HG03280 (cell line): ENCODE results near the gene PCDH1.

ENCODE experiments used
- ATAC-seq: cut with Tn5 transposase; IDR thresholded peaks from one replicate; pipeline ENCODE4 v1.9.1; 2021; ENCODE audit warnings: mild to moderate bottlenecking, moderate library complexity; ENCODE audit not compliant: unreplicated experiment

The PCDH1 gene

GRCh38 chr5:141857226-141857625 lies 21.0 kb downstream of the PCDH1 start:
- ATAC-seq: no peak

DNA sequence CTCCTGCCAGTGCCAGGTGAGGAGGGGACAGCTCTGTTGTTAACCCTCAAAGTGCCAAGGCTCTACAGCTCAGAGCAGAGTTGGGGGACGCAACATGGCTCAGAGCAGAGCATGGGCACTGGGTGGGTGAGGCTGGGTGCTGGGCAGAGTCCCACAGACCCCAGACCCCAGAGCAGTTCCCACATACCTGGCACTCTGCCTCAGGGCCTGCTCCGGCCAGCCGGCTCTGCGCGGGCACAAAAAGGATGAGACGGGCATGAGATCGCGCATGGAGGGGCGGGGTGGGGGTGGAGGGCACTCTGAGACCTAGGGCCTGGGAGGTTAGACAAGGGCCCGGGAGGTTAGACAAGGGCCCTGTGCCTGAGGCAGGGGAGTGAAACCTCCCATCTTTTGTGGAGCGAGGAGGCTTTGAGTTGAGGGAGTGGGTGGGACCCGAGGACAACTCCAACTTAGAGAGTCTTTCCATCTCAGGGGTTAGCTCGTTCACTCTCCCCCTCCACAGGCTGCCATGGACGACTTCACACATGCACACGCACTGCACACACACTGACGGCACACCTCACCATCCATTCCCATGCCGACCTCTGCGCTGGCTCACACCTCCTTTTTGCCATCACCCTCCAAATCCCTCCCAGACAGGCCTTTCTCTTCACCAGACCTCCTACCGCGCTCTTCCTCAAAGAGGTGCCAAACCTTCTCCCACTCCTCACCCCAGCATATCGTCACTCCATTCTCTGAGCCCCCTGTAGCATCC lies 22.0 kb downstream of the PCDH1 start:
- ATAC-seq: no peak

- no peak for ATAC-seq
Observed at GRCh38 chr5:141855265-141856036, 22.8 kb downstream of the PCDH1 start.

DNA sequence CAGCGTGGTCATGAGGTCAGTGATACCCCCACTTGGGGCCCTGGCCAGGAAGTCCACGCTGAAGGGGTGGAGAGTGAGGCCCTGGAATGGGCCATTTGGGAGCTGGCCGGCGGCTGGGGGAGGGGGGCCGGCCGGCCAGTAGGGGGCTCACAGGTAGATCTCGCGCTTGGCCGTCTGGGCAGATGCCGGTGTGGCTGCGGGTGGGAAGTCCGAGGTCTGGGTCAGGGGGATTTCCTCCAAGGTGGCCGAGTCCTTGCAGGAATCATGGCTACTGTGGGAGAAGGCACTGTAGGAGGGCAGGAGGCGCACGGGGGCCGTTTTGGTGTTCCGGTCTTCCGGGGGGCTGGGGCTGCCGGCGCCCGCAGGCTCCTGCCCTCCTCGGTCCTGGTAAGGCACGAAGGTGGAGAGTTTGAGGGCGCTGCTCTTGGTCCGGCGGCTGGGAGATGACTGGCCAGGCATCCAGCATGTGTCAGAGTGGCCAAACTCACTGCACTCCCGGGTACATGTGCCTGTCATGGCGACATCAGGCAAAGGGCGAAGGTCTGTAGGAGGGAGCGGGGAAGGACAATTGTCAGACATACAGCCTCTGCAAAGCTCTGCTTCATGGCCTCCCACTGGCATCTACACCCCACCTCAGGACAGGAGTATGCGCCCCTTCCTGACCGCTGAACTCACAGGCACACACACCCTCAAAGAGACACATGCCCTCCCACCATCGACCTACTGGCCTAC lies 24.1 kb downstream of the PCDH1 start:
- ATAC-seq: no peak

- no peak for ATAC-seq
Observed at GRCh38 chr5:141852448-141852847, 25.8 kb downstream of the PCDH1 start.

DNA sequence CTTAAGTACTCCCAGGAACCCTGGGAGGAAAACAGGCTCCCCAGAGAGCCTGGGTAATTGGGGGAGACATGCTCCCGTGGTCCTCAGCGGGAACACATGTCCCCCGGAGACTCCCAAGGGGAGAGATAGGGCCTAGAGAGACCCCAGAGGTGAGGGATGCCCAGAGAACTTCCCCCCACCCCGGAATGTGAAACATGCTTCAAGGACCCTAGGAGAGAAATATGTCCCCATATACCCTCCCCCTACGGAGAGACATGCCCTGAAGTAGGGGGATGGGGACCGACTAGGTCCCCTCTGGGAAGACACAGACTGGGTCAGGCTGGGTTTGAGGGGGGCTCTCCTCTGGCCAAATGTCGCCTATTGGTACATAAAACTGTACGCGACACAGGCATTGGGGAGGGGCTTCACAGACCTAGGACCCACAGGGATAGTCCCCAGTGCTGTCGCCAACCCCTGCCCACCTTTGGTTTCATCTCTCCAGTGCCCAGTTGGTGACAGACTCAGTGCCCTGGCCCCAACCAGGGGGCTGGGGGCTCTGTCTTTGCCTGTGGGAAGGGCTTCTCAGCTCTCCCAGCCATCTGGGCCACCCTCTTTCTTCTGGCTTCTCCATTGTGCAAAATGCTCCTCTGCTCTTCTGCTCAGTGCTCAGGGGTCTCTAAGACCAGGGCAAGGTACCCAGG lies 26.9 kb downstream of the PCDH1 start:
- ATAC-seq: no peak

DNA sequence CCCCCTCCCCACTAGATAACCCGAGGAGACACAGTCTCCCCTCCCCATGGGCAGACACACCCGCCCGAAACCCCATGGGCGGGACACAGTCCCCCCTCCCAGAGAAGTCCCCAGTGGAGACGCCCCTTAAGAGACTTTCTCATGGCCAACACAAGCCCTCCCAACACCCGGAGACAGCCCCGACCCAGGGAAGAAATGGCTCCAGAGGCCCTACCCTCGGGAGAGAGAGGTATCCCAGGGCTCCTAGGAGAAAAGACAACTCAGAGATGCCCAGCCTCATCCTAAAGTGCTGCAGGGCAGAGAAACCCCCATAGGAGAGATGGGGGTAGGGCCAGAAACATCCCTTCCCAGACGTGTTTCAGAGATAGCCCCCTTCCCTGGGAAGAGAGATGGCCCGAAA lies 27.4 kb downstream of the PCDH1 start:
- no peak for ATAC-seq

DNA sequence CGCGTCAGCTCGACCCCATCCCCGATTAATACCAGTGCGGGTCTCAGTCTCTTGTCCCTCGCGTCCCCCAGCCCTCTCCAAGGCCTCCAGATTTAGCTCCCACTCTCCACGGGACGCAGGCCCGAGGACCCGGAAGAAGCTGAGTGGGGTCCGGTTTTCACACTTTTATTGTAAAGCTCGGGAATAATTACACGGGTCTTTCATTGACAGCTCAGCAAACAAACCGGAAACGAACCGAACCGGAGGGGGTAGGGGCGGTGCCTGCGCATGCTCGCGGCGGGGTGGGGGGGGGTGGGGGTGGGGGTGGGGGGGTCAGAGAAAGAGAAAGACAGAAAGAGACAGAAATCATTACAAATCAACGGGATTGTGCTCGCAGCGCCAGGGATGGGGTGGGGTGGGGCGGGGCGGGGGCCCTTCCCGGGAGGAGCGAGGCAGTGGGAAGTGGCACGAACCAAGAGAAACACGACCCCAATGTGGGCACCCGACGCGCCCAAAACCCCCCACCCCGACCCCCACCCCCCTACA lies 27.9 kb downstream of the PCDH1 start:
- peak; percentile 15 for ATAC-seq

- ATAC-seq: peak; percentile 73
Observed at GRCh38 chr5:141849415-141850243, 28.6 kb downstream of the PCDH1 start.

- no peak for ATAC-seq
Observed at GRCh38 chr5:141848744-141849414, 29.3 kb downstream of the PCDH1 start.

- no peak for ATAC-seq
Observed at GRCh38 chr5:141846031-141846430, 32.2 kb downstream of the PCDH1 start.

DNA sequence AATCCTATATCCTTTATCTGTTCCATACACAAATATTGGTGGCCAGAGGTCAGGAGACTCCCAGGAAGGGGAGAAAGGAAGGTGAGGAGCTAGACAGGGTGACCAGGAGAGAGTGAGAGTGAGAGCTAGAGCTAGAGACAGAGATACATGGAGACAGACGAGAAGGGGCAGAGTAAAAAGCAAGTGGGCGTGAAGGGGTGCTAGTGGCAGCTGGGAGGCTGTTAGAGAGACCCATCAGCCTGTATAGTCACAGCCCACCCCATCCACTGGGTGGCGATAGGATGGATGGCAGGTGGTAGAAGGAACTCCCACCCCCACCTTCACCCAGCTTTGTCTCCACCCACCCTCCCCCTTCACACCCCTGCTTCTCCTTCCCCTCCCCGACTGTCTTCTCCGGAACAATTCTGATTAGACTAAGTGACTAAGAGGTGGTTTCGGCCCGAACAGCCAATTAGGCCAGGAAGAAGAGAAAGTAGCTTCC lies 32.8 kb downstream of the PCDH1 start:
- ATAC-seq: no peak

GRCh38 chr5:141844414-141845097 lies 33.7 kb downstream of the PCDH1 start:
- ATAC-seq: no peak

DNA sequence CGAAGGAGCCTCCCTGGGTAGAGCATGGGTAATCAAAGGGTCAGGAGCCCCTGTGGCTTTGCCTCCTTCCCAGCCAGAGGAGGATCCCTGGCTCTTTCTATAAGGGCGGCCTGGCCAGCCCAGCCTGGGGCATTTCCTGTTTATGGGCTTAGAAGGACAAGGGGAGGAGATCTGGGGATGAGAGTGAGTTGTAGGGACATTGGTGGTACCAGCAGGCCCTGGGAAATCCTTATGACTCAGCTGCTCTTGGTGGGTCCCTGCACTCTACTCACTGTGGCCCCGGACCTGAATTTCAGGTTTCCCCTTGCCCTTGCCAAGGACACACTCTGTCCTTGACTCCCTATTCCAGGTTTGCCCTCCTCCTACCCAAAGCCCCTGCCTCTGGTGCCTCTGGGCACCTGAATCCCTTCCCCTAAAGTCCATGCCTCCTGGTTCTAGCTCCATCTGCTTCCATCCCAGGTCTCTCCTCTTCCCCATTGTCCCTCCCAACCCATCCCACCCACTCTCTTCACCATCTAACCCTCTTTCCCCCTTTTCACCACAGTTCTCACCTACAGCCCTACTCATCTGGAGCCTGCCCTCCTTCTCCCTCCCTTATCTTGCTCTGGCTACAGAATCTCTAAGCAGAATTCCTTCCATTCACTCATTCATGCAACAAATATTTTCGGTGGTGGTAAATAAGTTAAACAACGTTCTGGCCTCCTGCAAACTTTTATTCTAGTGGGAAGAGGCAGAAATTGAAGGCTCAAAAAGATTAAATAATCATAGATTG lies 34.9 kb downstream of the PCDH1 start:
- ATAC-seq: no peak

DNA sequence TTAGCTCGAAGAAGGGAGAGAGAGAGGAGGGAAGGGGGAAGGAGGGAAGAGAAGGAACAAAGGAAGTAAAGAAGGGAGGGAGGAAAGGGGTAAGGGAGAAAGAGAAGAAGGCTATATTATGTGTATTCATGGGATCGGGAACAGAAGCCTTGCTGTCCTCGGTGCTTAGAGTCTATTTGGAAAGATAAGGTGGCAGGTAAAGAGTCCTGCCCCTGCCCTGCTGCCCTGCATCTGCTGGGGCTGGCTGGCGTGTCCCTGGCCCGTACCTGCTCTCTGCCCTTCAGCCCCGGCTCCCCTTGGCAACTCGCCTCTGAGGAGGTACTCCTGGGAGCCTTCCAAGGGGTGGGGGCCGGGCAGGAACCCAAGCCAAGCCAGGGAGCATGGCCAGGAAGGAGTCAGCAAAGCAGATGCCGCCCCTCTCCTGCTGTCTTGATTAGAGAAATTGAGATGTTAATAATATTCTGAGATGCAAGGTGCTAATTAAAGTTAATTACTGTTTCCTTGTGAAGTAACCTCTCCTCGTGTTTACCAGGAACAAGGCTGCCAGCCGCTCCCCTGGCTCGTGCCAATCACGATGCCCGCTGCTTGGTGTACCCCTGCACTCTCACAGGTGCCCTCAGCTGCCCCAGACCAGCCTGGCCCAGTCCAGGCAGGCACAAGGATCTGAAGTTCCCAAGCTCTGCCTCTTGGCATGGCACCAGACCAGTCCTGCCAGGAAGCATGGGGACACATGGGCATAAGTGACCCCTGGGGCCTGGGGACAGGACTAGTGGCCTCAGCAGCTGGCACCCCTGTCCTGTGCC lies 36.6 kb downstream of the PCDH1 start:
- ATAC-seq: no peak

DNA sequence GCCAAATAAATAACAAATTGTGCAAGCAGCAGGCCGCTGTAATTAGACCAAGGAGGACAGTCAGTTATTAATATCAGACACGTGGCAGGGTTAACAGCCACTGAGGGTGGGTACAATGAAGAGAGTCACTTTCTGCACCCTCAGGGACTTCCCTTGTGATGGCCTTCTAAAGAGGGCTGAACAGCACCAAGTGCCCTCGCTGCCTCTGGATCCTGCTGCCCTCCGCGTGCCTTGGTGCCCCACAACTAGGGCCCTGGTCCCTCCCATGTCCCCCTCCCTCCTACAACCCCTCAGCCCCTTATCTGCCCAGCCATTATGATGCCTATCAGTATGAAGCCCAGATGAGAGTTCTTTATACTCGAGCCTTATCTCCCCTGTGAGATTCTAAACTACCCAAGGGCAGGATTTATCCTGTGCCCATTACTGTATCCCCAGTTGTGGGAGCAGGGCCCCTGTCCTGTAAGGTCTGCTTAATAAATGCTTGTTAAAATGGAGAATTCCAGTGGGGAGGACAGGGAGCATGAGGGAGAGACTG lies 37.3 kb downstream of the PCDH1 start:
- no peak for ATAC-seq

DNA sequence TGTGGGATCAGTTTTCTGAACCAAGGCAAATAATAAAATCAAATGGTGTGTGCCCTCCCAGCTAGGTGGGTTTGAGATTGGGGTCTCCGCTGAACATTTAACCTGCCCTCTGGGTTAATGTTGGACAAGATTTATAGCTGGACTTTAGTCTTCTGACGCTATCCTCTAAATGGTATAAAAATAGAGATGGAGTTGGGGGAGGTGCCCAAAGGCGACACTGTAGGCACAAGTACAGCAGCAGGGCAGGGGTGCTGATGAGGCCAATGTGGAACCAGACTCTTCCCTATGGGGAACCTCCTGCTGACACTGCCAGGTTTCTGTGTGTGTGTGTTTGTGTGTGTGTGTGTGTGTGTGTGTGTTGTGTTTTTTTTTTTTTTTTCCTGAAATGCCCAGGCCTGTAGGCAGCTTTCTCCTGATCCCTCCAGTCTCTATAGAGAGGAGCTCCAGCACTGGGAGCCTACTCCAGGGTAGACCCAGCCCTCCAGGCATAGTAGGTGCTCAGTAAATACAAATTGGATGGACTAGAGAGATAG lies 37.9 kb downstream of the PCDH1 start:
- no peak for ATAC-seq
